ENCODE data around the gene PADI1. TPM values are rescaled to one million over a fixed set of nuclear protein-coding genes. Genes with fewer than 3 reads are reported as not detected.

PADI1 gene
- total and polyA plus RNA-seq, 2 of the 8 experiments (the other 6 are each of a cell fraction or from before 2014, with no cell fraction given) = 0.20 to 0.30 TPM

GRCh38 chr1:17251246-17251645 is 46.3 kb downstream of the PADI1 start:
- no peak overlapping the region for H3K4me3 ChIP-seq (ENCODE audit: extremely low read depth in 1 of 4, insufficient read depth in 2 of 4, low read depth in 3 of 4, low read length in 4 of 4)
- H3K79me2 ChIP-seq (ENCODE audit: control insufficient read depth in 1 of 2, insufficient read depth in 2 of 2, low read length in 2 of 2) = no peaks in the 10 kb centered on the region

More at GRCh38 chr1:17251246-17251645, 46.3 kb downstream of the PADI1 start:
- Histone ChIP-seq H4K5ac (ENCODE audit: insufficient read length, low read depth, low read length) (no peak overlapping the region), H2BK5ac (ENCODE audit: low read depth, low read length) (no peak overlapping the region; the same call in 1 of the 2 replicates), H3K9me3 (ENCODE audit: insufficient read depth in 2 of 2, low read depth in 1 of 2, low read length in 1 of 2) (no peaks in the 10 kb centered on the region), H3K4me2 (ENCODE audit: insufficient read depth in 1 of 2, low read depth in 2 of 2, low read length in 2 of 2) (no peak overlapping the region), H3K4me1 (replicated peaks in 1 of 4; ENCODE audit: control insufficient read depth in 3 of 4, insufficient read depth in 4 of 4, low read length in 3 of 4) (peaks cover 0 to 3% (median under 1%) of the 10 kb centered on the region in 4 experiments; a peak in 2 of 7 replicates), H3K9ac (replicated peaks in 1 of 4; ENCODE audit: extremely low read depth in 1 of 4, low read depth in 3 of 4, low read length in 3 of 4) (no peak overlapping the region; a peak in 1 of 7 replicates), H2BK12ac (ENCODE audit: low read depth, low read length) (no peak overlapping the region), H3K56ac (replicated peaks; ENCODE audit: insufficient read length, low read depth, low read length) (no peak overlapping the region), H3K27me3 (replicated peaks in 1 of 4; ENCODE audit: control insufficient read depth in 3 of 4, extremely low read depth in 1 of 4, insufficient read depth in 3 of 4, low read length in 3 of 4) (no peaks in the 10 kb centered on the region), H4K20me1 (replicated peaks in 1 of 2; ENCODE audit: control insufficient read depth in 1 of 2, insufficient read depth in 2 of 2, low read length in 2 of 2) (no peaks in the 10 kb centered on the region), H3K14ac (ENCODE audit: insufficient read length) (no peak overlapping the region), H2AFZ (ENCODE audit: low read length) (no peak overlapping the region), H3K23me2 (ENCODE audit: low read depth, low read length) (no peaks in the 10 kb centered on the region), H2BK120ac (replicated peaks; ENCODE audit: low read depth, low read length) (no peak overlapping the region), H3K27ac (ENCODE audit: low read depth, low read length) (no peak overlapping the region), H4K8ac (ENCODE audit: extremely low read depth, insufficient read depth, low read length) (no peak overlapping the region), H3K18ac (ENCODE audit: extremely low read depth, low read length) (peak overlapping the region; percentile 20; the same call in 1 of the 2 replicates), H3K79me1 (ENCODE audit: low read depth, low read length) (no peaks in the 10 kb centered on the region), H2BK20ac (ENCODE audit: low read length) (no peak overlapping the region), H3K23ac (ENCODE audit: insufficient read length) (no peak overlapping the region), H2AK5ac (ENCODE audit: low read depth, low read length) (peak overlapping the region; percentile 57; the same call in 1 of the 2 replicates), H3K4ac (replicated peaks; ENCODE audit: insufficient read length, low read depth, low read length) (no peak overlapping the region), H4K91ac (replicated peaks; ENCODE audit: insufficient read length, low read length) (no peak overlapping the region), H2BK15ac (ENCODE audit: low read length) (no peak overlapping the region), H3K36me3 (ENCODE audit: control insufficient read depth in 2 of 4, insufficient read depth in 4 of 4, low read length in 3 of 4) (no peaks in the 10 kb centered on the region)
- FAIRE-seq = no peak
- no peak for DNase-seq (ENCODE audit: low read depth in 1 of 2, low spot score in 2 of 2)
- WGBS, 2 experiments (ENCODE audit: extremely low coverage in 1 of 2, insufficient coverage in 1 of 2, insufficient read length in 1 of 2, insufficient replicate concordance in 2 of 2, low coverage in 1 of 2, low lambda C conversion rate in 2 of 2, missing lambda C conversion rate in 1 of 2) = 83% methylated on average over 5 of the region's 5 CpGs; no CpG with 5 or more reads in 1 of the 2 experiments
- CTCF ChIA-PET (ENCODE audit: partially characterized antibody) = interaction anchor here (0.8 to 2.9 kb wide), 5 partner anchors 11 to 125 kb away, joined by 3 to 11 read pairs (median 5); no protein-coding TSS in a partner anchor
- POLR2A ChIA-PET (ENCODE audit: partially characterized antibody) = interaction anchor here (0.8 kb wide), 1 partner anchor 8 kb away, joined by 3 read pairs; no protein-coding TSS in a partner anchor
- no peak for TF ChIP-seq YY1 (IDR thresholded peaks at IDR 0.05; ENCODE audit: low read depth, low read length)
- TF ChIP-seq EZH2 (IDR thresholded peaks at IDR 0.05; ENCODE audit: low read depth, low read length, severe bottlenecking) = no peak
- TF ChIP-seq PHF8 (conservative IDR thresholded peaks at IDR 0.05; ENCODE audit: low read depth, low read length) = no peak
- TF ChIP-seq NRF1 (IDR thresholded peaks at IDR 0.05; ENCODE audit: low read depth, low read length) = no peak
- no peak for TF ChIP-seq MAX (IDR thresholded peaks at IDR 0.05)
- TF ChIP-seq HDAC6 (IDR thresholded peaks at IDR 0.05; ENCODE audit: low read depth, low read length) = no peak
- no peak for TF ChIP-seq NANOG (IDR thresholded peaks at IDR 0.05; ENCODE audit: insufficient read depth, low read depth, low read length, poor library complexity, severe bottlenecking)
